Fibroblast of the aortic adventitia (primary cell): Measurements from ENCODE around the gene ATP8A1. TPM values are rescaled to one million over a fixed set of nuclear protein-coding genes. Genes with fewer than 3 reads are reported as not detected.

Experiments
- DNase-seq: peaks from one replicate; pipeline ENCODE4 v3.0.0-alpha.2; 2010; ENCODE audit warnings: low read depth
- H3K4me3 ChIP-seq: 2 replicates; pipeline ENCODE4 v1.5.1; 2011; ENCODE audit warnings: low read depth, mild to moderate bottlenecking, control low read depth, low read length, moderate library complexity
- CTCF ChIP-seq: IDR thresholded peaks from 2 replicates; pipeline ENCODE4 v1.5.1; 2011; ENCODE audit warnings: mild to moderate bottlenecking, low read length, control low read depth, inconsistent platforms; ENCODE audit not compliant: insufficient read depth
- total RNA-seq: library from RNA; depleted of rRNA; stranded (reverse); fragments of >200 nt; gene quantifications from 2 replicates; pipeline ENCODE4 v1.2.3, GENCODE V29; 2012; ENCODE audit warnings: low replicate concordance

ATP8A1 gene
- total RNA-seq, 1 donor, result 7.5 TPM

GRCh38 chr4:42361456-42361855 lies 295.4 kb downstream of the ATP8A1 start:
- no peak for DNase-seq
- H3K4me3 ChIP-seq, result no peak overlapping the region
- TF ChIP-seq CTCF, result no peak

- TF ChIP-seq CTCF, result no peak
- no peak overlapping the region for H3K4me3 ChIP-seq
- DNase-seq, result peak; percentile 58
These were observed 296.6 kb downstream of the ATP8A1 start for GRCh38 chr4:42360256-42360669.

GRCh38 chr4:42359711-42360110 lies 297.2 kb downstream of the ATP8A1 start:
- DNase-seq, result peak; percentile 63
- no peak for TF ChIP-seq CTCF
- H3K4me3 ChIP-seq, result peak overlapping the region; percentile 49

Other genes with a start within 250 kb of the ATP8A1 start
- not detected in 2 replicates for gene GRXCR1, start 235.6 kb upstream of the ATP8A1 start, total RNA-seq